Islet of Langerhans (tissue), 1 donor: Measurements from ENCODE around the gene ETV3L.
"Not testable (repeated sequence)": the region's sequence is repeated elsewhere in the genome, so short reads cannot be mapped to it uniquely, and the experiment has no call there.

Experiments used
- FAIRE-seq: peaks from one replicate; lab custom pipeline; 2011; peaks lifted over from hg19 to GRCh38; lab: Jason Lieb, UNC

Gene ETV3L

DNA sequence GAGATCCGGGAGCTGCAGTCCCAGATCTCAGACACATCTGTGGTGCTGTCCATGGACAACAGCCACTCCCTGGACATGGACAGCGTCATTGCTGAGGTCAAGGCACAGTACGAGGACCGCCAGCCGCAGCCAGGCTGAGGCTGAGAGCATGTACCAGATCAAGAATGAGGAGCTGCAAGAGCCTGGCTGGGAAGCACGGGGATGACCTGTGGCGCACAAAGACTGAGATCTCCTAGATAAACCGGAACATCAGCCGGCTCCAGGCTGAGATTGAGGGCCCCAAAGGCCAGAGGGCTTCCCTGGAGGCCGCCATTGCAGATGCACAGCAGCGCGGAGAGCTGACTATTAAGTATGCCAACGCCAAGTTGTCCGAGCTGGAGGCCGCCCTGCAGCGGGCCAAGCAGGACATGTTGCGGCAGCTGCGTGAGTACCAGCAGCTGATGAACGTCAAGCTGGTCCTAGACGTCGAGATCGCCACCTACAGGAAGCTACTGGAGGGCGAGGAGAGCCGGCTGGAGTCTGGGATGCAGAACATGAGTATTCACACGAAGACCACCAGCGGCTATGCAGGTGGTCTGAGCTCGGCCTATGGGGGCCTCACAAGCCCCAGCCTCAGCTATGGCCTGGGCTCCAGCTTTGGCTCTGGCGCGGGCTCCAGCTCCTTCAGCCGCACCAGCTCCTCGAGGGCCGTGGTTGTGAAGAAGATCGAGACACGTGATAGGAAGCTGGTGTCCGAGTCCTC is 25.5 kb downstream of the ETV3L start:
- no peak for FAIRE-seq

DNA sequence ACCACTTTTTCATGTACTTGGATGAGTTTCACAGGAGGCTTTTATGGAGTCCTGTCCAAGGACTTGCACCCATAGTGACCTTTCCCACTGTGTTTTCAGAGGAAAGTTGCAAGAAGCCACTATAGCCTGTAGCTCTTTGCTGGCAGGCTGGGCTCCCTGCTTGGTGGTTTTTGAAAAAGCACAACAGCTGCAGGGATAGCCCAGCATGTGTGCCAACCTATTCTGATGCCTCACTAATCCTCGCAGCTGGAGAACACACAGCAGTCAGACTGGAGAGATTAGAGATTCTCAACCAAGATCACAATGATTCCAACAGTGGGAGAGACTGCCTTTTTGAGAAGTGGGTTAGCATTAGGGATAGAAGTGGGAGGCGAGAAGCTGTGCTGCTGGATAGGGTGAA is 30.0 kb downstream of the ETV3L start:
- no peak for FAIRE-seq

DNA sequence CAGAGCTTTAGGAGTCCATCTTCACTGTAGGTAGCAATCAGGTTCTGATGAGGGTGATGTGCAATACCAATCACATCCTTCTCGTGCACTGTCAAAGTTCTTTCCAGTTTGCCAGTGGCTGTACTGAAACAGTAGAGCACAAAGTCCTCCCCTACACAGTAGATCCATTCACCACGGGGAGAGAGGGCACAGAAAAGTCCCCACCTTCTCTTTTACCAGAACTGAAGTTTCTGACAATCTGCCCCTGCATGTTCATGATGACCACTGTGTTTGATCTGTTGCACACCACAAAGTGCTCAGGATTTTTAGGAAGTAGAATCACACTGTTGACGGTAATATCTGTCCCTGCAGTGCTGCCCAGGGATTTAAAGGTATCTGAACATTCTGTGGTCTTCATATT is 40.4 kb downstream of the ETV3L start:
- not testable (repeated sequence) for FAIRE-seq

DNA sequence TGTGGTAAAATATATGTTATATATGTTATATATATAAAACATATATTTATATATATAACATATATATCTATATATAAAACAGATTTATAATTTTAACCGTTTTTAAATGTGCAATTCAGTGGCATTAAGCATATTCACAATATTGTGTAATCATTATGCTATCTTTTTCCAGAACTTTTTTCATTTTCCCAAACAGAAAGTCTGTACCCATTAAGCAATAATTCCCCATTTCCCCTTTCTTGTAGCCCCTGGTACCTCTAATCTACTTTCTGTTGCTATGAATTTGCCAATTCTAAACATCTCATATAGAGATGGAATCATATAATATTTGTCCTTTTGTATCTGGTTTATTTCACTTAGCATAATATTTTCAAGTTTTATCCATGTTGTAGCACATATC is 43.3 kb downstream of the ETV3L start:
- FAIRE-seq, result peak; percentile 58

DNA sequence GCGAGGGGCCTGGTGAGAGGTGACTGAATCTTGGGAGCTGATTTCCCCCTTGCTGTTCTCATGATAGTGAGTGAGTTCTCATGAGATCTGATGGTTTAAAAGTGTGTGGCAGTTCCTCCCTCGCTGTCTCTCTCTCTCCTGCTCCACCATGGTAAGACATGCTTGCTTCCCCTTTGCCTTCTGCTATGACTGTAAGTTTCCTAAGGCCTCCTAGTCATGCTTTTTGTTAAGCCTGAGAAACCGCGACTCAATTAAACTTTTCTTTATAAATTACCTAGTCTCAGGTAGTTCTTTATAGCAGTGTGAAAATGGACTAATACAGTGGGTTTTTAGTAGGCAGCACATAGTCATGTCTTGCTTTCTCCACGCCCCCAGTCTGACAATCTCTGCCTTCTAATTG is 43.9 kb downstream of the ETV3L start:
- not testable (repeated sequence) for FAIRE-seq

DNA sequence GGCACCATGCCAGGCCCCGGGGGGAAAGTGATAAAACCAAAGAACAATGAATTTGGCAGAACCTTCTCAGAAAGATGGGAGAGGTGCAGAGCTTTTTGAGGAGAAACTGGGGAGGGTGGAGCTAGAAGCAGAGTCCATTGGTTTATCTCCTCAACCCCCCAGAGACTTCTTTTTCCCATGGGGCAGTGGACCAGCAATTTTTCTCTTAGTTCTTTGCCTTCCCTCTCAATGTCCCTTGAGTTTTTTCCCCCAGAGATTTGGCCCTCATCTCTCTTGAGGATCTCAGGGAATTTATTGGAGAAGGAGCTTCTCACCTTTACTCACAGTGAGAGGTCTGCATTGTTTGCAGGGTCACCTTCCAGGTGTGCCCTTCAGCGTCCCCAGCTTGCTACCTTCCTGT is 48.8 kb downstream of the ETV3L start:
- FAIRE-seq, result no peak

DNA sequence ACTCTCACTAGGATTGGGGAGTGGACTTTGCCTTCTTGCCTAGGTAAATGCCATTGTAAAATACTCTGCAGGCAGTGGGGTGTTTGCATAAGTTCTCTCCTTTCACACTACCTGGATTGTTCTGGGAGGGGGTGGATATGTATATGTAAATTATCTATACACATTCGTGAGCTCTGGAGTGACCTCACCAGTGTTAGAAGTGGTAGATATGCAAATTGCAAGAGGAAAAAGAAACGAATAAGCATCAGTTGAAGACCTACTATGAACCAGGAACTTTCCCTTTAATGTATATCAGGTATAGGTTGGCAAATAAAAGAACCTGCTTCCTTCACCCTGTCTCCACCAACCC is 52.6 kb downstream of the ETV3L start:
- no peak for FAIRE-seq

DNA sequence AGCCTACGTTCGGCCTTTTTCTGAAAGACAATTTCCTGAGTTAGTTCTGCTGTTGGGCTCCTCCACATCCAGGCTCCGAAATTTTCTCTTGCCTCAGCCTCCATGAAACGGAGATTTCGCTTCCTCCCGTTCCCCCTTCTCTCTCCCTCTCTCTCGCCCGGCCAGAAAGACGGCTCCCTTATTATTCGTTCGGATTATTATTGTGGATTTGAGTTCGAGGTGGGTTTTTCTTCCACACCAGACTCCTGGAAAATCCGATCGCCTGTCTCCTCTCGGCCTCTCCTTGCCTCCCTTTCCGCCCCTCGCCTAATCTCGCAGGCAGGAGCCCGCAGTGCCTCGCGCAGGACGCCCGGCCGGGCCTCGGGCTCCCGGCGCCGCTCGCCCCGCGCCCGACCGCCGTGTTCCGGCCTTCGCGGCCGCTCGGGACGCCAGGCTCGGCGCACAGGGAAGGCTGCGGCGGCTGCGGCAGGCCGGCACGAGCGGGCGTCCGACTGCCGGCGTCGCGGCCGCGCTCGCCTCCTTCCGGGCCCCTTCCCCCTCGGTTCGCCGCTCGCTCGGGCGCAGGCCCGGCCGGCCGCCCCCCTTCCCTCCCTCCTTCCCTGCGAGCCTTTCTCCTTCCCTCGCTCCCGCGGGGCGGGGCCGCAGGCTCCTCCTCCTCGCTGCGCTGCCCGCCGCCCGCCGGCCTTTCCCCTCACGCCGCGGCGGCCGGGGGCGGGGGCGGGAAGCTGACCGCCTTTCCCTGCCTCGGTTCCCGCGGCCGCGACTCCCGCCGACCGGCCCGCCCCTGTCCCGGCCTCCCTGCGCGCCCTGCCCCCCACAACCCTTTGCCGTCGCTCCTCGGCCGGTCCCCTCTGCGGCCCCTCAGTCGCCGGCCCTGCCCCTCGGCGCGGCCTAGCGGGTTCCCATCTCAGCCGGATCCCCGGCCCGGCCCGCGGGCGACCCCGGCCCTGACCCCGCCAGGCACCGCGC is 54.1 kb downstream of the ETV3L start, which contains the start of gene ARHGEF11:
ARHGEF11 (minus strand) TSS at position 493 of the 969 bp plus-strand sequence. CDS start 1,412 bp downstream, outside the sequence.
- no peak for FAIRE-seq

DNA sequence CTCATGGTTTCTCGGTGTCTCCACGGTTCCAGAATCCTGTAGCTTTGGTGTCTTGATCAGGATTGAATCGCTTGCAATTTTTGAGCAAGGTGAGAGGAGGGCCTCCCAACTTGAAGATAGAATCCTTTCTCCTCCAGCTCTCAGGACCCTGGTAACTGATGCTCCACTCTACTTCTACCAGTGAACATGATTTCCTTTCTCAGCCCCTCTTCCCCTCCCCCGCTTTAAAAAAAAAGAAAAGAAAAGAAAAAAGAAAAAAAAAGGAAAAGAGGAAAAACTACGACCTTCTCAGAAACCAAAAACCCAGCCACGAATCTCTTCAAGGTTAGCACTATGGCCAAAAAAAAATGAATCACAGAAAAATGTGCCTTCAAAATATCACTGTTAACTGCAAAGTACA is 55.3 kb downstream of the ETV3L start:
- FAIRE-seq, result no peak

DNA sequence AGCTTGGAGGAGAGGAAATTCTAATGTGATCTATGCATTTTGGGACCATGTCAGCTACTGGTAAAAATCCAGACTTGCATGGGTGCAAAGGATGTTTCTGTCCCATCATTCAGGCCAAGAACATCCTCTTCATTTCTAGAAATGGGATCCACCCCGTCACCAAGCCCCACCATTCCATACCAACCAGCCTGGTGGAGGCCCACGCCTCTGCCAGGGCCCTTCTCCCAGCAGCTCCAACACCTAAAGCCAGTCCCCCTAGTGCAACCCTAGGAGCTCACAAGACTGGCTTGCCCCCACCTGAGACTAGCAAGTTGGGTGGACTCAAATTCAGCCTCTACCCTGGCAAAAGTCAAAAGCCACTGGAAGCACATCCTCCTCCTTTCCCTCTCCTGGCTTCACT is 55.9 kb downstream of the ETV3L start:
- FAIRE-seq, result no peak

DNA sequence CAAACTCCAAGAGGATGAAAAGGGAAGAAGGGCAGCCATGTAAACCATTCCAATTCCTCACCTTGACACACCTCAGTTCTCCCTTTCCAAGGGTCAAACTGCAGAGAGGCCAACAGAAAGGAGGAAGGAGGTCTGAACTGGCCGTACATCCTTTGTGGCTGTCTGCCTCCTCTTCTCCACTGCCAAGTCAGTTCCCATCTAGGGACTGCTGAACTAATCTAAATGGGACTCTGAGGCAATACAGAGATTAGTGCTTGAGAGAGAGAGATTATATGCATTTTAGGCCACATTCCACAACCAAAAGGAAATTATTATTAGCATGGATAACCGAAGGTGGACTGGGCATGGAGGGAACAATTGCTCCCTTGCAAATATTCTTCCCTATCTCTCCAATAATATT is 56.8 kb downstream of the ETV3L start:
- FAIRE-seq, result no peak
